ENCODE measurements around the gene PHF2.

- TF ChIP-seq SUZ12 (IDR thresholded peaks at IDR 0.05) (no peak), NFRKB (IDR thresholded peaks at IDR 0.05) (no peak), SP1 (IDR thresholded peaks at IDR 0.05) (no peak), BHLHE40 (IDR thresholded peaks at IDR 0.05; ENCODE audit: borderline replicate concordance) (no peak), ARNT (IDR thresholded peaks at IDR 0.05) (no peak), FOXK2 (IDR thresholded peaks at IDR 0.05) (no peak), TARDBP (IDR thresholded peaks at IDR 0.05) (no peak), PKNOX1 (IDR thresholded peaks at IDR 0.05) (no peak), FOXA1 (IDR thresholded peaks at IDR 0.05) (no peak), L3MBTL2 (conservative IDR thresholded peaks at IDR 0.05) (no peak), FOXM1 (IDR thresholded peaks at IDR 0.05; ENCODE audit: borderline replicate concordance) (no peak), LEF1 (IDR thresholded peaks at IDR 0.05; ENCODE audit: borderline replicate concordance) (no peak), ZNF384 (IDR thresholded peaks at IDR 0.05) (no peak), ELF4 (IDR thresholded peaks at IDR 0.05) (no peak)
Measured at GRCh38 chr9:93592643-93593021, 16.2 kb downstream of the PHF2 start.

Data from HEK293T (cell line).